GM19372 (cell line): ENCODE results near the gene DEAF1.
"Not testable (repeated sequence)": the region's sequence is repeated elsewhere in the genome, so short reads cannot be mapped to it uniquely, and the experiment has no call there.

Source experiments
- ATAC-seq: cut with Tn5 transposase; IDR thresholded peaks from one replicate; pipeline ENCODE4 v1.9.1; 2021; ENCODE audit warnings: mild to moderate bottlenecking, low read depth, moderate library complexity; ENCODE audit not compliant: unreplicated experiment

DEAF1 gene

GRCh38 chr11:702462-703461, 7.7 kb upstream of the DEAF1 start:
- ATAC-seq: no peak

- ATAC-seq: no peak
These were observed 6.9 kb upstream of the DEAF1 start for GRCh38 chr11:701741-702461.

- no peak for ATAC-seq
These were observed 4.7 kb upstream of the DEAF1 start for GRCh38 chr11:699753-700152.

- no peak for ATAC-seq
These were observed 4.1 kb upstream of the DEAF1 start for GRCh38 chr11:699116-699508.

GRCh38 chr11:698493-699115, 3.6 kb upstream of the DEAF1 start:
- no peak for ATAC-seq

GRCh38 chr11:697811-698311, 2.8 kb upstream of the DEAF1 start:
- no peak for ATAC-seq

- no peak for ATAC-seq
These were observed 2.0 kb upstream of the DEAF1 start for GRCh38 chr11:696955-697491.

GRCh38 chr11:695538-696248, 671 bp upstream of the DEAF1 start, which contains the start of gene TMEM80:
Gene TMEM80, plus strand, starts transcription at chr11:695816. Its CDS starts 12 bp downstream, at chr11:695828.
- peak; percentile 64 for ATAC-seq

- ATAC-seq: no peak
These were observed 191 bp upstream of the DEAF1 start for GRCh38 chr11:695288-695537.

- no peak for ATAC-seq
These were observed 997 bp downstream of the DEAF1 start for GRCh38 chr11:693887-694562.

- ATAC-seq: no peak
These were observed 1.6 kb downstream of the DEAF1 start for GRCh38 chr11:693415-693831.

- no peak for ATAC-seq
These were observed 2.1 kb downstream of the DEAF1 start for GRCh38 chr11:692824-693414.

GRCh38 chr11:691710-692590, 3.1 kb downstream of the DEAF1 start:
- no peak for ATAC-seq

- no peak for ATAC-seq
These were observed 4.0 kb downstream of the DEAF1 start for GRCh38 chr11:690738-691633.

GRCh38 chr11:690244-690643, 4.8 kb downstream of the DEAF1 start:
- not testable (repeated sequence) for ATAC-seq

- no peak for ATAC-seq
These were observed 5.4 kb downstream of the DEAF1 start for GRCh38 chr11:689625-690024.

GRCh38 chr11:688681-689080, 6.3 kb downstream of the DEAF1 start:
- no peak for ATAC-seq
